ENCODE measurements around the gene ZNF793.

The ZNF793 gene

GRCh38 chr19:37564624-37565369, 58.1 kb downstream of the ZNF793 start:
- DNase-seq: no peak

GRCh38 chr19:37565370-37565669, 58.6 kb downstream of the ZNF793 start:
- DNase-seq: no peak

GRCh38 chr19:37572203-37572602, 65.5 kb downstream of the ZNF793 start:
- no peak for DNase-seq

DNA sequence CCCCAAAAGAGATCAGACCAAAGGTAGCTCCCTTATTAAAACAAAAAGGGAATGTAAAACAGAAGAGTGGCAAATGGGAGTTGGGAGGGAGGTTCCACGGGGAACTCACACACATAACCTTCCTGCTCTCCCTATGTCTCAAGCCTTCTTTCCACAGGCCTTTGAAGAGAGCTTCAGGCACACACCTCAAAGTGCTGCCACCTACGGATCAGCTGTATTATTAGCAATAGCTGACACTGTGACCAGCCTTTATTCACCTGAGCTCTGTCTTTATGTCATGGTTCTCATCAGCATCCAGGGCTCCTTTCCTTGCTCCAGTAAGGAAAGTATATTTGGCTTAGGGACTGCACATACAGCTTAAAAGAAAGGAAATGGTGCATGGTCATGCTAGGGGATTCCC, 76.6 kb downstream of the ZNF793 start:
- DNase-seq: no peak

Data from anterior cingulate cortex (tissue), 58 donors.